Colonic mucosa (tissue), 4 donors: Measurements from ENCODE around the gene CLDN24. TPM values are rescaled to one million over a fixed set of nuclear protein-coding genes. Genes with fewer than 3 reads are reported as not detected.

Source experiments
- DNase-seq: peaks from one replicate; pipeline ENCODE4 v3.0.0-alpha.2; 2020
- H3K27ac ChIP-seq: fragments of 200-600 bp; one replicate; pipeline ENCODE4 v1.8.0; 2021
- H3K27me3 ChIP-seq: fragments of 200-600 bp; one replicate; pipeline ENCODE4 v1.8.0; 2021
- H3K36me3 ChIP-seq: fragments of 200-600 bp; one replicate; pipeline ENCODE4 v1.8.0; 2021
- H3K4me1 ChIP-seq: fragments of 200-600 bp; one replicate; pipeline ENCODE4 v1.8.0; 2021; ENCODE audit warnings: mild to moderate bottlenecking
- H3K4me3 ChIP-seq: fragments of 200-600 bp; one replicate; pipeline ENCODE4 v1.8.0; 2021
- H3K9ac ChIP-seq, 2 donors: one replicate each; pipeline ENCODE4 v1.7.0; 2013; ENCODE audit warnings: control low read depth in 2 of 2, low read depth in 2 of 2, low read length in 2 of 2
- H3K9me3 ChIP-seq: fragments of 200-600 bp; one replicate; pipeline ENCODE4 v1.8.0; 2021
- intact Hi-C: fragments of 100-400 bp; cut with DNase I; formaldehyde crosslinking; loops from one replicate; pipeline ENCODE4 v1.14.1; 2022
- total RNA-seq, 2 donors: library from RNA; stranded (reverse); fragmentation: NEBNext Ultra II Directional in 1 of 2; extraction: Animal tissue kit (Norgen Biotek cat#: 25700) in 1 of 2; gene quantifications; one replicate each; pipeline ENCODE4 v1.2.1, GENCODE V29; 2021
- TF ChIP-seq, protein P1 (sequence below): fragments of 200-600 bp; IDR thresholded peaks from one replicate; pipeline ENCODE4 v1.8.0; 2022; ENCODE audit warnings: antibody characterized with exemption, mild to moderate bottlenecking
- donor health status: healthy.
- donor health status: DM: no; HTN: no; CAD: no.
- donor health status: DM: no; HTN: no; CAD: no.

The CLDN24 gene
- total RNA-seq, 2 donors from 2014 or later: not detected

DNA sequence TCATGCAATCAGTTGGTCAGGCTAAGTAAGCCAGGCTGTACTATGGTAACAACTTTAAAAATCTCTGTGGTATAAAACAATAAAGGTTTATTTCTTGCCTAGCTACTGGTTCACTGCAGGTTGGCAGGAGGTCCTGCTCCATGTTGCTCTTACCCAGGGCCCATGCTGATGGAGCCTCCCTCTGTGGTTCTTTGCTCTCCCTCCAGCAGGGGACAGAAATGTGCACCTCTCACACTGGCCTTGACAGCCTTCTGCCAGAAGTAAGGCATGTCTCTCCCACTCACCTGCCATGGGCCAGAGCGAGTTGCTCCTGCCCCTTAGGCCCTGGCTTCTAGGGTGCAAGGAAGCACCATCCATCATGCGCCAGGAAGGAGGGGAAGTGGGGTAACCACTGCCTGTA is 33.3 kb downstream of the CLDN24 start:
- Histone ChIP-seq H3K27ac (no peak overlapping the region), H3K9ac (no peak overlapping the region), H3K4me1 (no peaks in the 10 kb centered on the region), H3K9me3 (no peaks in the 10 kb centered on the region), H3K4me3 (no peak overlapping the region), H3K36me3 (no peaks in the 10 kb centered on the region), H3K27me3 (no peaks in the 10 kb centered on the region)
- TF ChIP-seq, protein P1, sequence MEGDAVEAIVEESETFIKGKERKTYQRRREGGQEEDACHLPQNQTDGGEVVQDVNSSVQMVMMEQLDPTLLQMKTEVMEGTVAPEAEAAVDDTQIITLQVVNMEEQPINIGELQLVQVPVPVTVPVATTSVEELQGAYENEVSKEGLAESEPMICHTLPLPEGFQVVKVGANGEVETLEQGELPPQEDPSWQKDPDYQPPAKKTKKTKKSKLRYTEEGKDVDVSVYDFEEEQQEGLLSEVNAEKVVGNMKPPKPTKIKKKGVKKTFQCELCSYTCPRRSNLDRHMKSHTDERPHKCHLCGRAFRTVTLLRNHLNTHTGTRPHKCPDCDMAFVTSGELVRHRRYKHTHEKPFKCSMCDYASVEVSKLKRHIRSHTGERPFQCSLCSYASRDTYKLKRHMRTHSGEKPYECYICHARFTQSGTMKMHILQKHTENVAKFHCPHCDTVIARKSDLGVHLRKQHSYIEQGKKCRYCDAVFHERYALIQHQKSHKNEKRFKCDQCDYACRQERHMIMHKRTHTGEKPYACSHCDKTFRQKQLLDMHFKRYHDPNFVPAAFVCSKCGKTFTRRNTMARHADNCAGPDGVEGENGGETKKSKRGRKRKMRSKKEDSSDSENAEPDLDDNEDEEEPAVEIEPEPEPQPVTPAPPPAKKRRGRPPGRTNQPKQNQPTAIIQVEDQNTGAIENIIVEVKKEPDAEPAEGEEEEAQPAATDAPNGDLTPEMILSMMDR: no peak
- intact Hi-C loops: no loop called here
- DNase-seq: no peak

- no peak for DNase-seq
- Histone ChIP-seq H3K27ac (no peak overlapping the region), H3K9me3 (no peaks in the 10 kb centered on the region), H3K27me3 (no peaks in the 10 kb centered on the region), H3K9ac (no peak overlapping the region), H3K4me3 (no peak overlapping the region), H3K36me3 (no peaks in the 10 kb centered on the region), H3K4me1 (no peaks in the 10 kb centered on the region)
- TF ChIP-seq, protein P1: no peak
- intact Hi-C loops: no loop called here
Observed at GRCh38 chr4:183287677-183288076, 34.5 kb downstream of the CLDN24 start.

DNA sequence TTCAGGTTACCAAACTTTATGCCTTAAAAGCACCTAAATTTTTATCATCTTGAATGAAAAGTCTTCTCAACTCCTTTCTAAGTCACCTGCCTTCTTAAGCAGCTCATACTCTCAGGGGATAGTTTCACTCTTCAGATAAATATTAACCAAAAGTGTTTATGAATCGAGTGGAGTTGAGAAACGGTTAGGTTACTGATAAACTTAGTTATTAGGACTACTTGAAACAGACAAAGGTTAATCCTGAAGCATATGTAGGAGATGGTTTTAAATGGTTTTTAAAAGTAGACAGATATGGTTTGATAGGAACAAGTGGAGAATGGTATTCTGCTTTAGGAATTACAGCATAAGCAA is 34.9 kb downstream of the CLDN24 start:
- no peak overlapping the region for H3K27ac ChIP-seq

DNA sequence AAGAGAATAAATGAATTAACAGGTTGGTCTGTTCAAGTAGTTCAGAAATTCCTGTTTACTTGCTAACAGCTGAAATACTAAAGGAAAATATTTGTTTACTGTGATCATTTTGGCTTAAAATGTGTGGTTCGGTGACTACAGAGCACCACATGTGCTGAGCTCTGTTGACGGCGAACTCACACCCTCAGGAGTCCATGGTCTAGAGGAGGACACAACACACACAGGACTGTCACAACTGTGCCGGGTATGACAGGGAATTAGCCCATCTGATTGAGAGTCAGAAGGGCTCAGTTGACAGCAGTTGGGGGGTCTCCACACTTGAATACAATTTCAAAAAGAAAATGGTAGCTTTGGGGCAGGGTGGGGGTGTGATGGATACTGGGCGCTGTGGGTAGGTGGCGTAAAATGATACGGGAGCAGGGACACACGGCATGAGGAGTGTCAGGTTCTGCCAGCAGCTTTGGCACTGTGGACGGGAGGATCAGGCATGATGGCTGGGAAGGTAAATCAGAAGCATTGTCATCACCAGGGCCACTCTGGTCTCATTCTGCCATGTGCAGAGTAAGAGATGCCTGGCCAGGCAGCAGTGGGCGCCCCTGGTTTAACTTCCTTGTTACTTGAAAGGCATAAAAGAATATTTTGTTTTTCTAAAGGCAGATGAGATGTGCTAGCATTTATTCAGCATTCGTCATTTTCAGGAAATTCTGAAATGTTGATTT is 35.5 kb downstream of the CLDN24 start:
- H3K36me3 ChIP-seq: no peaks in the 10 kb centered on the region
- no peaks in the 10 kb centered on the region for H3K9me3 ChIP-seq
- intact Hi-C loops: no loop called here
- DNase-seq: no peak
- no peak overlapping the region for H3K4me3 ChIP-seq
- no peak overlapping the region for H3K27ac ChIP-seq
- no peak overlapping the region for H3K9ac ChIP-seq
- no peaks in the 10 kb centered on the region for H3K27me3 ChIP-seq
- no peaks in the 10 kb centered on the region for H3K4me1 ChIP-seq
- TF ChIP-seq, protein P1: no peak

More for the DNA sequence above, 34.9 kb downstream of the CLDN24 start:
- Histone ChIP-seq H3K4me1 (no peaks in the 10 kb centered on the region), H3K36me3 (no peaks in the 10 kb centered on the region), H3K9ac (no peak overlapping the region), H3K27me3 (no peaks in the 10 kb centered on the region), H3K9me3 (no peaks in the 10 kb centered on the region), H3K4me3 (no peak overlapping the region)
- TF ChIP-seq, protein P1: no peak
- intact Hi-C loops: no loop called here
- DNase-seq: no peak

GRCh38 chr4:183285886-183286285 is 36.3 kb downstream of the CLDN24 start:
- Histone ChIP-seq H3K9me3 (no peaks in the 10 kb centered on the region), H3K9ac (no peak overlapping the region), H3K4me1 (no peaks in the 10 kb centered on the region), H3K27ac (no peak overlapping the region), H3K36me3 (no peaks in the 10 kb centered on the region), H3K27me3 (no peaks in the 10 kb centered on the region), H3K4me3 (no peak overlapping the region)
- TF ChIP-seq, protein P1: no peak
- no peak for DNase-seq
- intact Hi-C loops: no loop called here
